GM18858 (cell line): ENCODE results near the gene PLVAP.

ENCODE experiments used
- ATAC-seq: cut with Tn5 transposase; IDR thresholded peaks from one replicate; pipeline ENCODE4 v1.9.1; 2021; ENCODE audit not compliant: unreplicated experiment

PLVAP gene

DNA sequence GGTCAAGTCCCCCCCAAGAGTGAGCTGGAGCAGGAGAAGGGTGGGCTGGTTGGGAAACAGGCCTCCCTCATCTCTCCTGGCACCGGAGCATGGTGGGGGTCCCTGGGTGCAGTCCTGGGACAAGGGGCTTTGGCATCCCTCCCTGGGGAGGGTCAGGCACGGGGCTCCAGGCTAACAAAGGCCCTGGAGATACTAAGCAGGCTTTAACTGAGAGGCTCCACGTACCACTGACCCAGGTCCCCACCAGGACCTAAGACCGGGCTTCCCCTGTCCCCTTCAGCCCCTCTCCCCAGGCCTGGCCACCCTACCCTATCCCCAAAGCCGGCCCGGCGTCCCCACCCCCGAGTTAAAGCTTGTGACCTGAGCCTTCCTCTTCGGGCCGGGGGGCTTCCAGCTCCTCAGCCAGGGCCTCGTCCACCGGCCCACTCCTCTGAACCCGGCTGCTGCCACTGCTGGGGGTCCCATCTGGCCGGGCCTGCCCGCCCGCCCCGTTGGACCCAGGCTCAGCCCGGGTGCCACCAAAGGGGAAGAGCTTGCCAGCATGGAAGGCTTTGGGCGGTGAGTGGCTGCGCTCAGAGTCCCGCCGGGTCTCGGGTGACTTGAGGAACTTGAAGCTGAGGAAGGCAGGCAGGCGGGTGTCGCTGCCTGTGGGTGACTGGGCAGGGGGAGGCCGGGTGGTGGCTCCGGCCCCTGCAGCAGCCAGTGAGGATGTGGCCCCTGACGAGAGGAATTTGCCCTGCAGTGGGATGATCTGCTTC, 52.6 kb downstream of the PLVAP start:
- ATAC-seq, result no peak

DNA sequence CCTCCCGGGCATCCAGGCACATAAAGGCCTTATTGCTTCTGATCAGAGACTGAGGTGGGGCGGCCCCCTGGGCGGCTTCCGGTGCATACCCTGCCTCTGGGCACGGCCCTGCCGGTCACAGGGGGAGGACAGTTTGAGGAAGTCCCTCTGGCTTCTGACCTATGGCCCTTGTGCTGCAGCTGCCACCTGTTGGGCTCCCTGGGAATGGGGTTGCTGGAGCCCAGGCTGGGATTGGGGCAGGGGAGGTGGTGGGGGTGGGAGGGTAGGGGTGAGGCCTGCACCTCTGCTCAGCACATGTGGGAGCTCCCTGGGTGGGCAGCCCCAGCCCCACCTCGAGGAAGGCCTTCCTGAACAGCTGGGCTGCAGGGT, 53.2 kb downstream of the PLVAP start:
- ATAC-seq, result no peak

DNA sequence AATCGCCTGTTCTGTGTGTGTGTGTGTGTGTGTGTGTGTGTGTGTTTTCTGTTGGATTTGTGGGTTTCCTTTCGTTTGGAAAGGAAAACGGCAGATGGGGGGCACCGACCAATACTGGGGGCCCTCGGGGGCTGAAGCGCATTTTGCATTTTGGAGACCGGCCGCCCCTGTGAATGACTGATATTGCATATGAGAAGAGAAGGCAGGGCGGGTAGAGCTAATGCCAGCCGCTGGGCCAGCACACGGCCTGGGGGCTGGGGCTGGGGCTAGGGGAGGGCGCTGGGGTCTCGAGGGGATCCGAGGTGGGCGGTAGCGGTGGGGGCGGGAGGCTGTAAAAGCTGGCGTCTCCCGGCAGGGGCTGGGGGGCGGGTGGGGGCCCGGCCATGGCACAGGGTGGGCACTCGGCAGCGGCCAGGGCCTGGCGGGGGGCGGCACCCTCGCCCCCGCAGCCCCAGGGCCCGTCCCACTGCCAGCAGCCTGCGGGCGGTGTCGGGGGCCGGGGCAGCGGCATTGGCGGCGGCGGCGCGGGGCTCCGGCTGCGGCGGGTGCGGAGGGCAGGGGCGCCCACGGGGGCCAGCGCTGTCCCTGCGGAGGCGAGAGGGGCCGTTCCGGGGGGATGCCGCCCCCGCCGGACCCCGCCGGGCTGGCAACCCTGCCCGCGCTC, 53.7 kb downstream of the PLVAP start:
- ATAC-seq, result no peak

DNA sequence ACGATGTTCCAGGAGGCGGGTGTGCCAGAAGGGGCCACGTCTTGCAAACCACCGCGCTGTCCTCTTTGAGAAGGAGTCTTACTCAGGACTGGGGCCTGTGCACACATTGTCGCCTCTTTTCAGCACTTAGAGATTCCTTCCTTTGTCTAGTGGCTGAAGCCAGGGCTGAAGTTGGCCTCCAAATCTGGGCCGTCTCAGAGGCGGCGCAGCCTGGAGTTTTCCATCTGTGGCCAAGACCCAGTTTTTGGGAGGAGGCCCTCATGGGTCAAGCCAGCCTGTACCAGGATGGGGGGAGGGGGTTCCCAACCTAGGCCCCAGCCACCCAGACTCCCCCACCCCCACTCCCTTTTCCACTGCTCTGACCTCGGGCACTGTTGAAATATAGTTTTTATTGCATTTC, 54.3 kb downstream of the PLVAP start:
- no peak for ATAC-seq

- no peak for ATAC-seq
Observed at GRCh38 chr19:17321655-17322489, 55.3 kb downstream of the PLVAP start.

DNA sequence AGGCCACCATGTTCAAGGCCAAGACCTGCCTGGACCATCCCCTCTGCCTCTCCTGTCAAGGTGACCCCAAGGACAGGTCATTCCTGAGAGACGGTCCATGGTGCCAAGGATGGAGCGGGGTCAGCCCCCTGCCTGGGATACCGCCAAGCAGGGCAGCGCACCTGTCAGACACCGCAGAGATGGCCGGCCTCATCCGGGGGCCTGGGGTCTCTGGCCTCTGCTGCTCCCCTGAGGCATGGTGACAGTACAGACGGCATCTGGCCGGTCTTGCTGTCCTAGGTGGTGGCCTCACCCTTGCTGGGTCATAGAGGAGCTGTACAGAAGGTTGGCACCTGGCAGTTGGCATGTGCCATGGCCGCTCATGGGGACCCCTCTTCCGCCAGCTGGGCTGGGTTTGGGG, 56.7 kb downstream of the PLVAP start:
- ATAC-seq, result no peak

DNA sequence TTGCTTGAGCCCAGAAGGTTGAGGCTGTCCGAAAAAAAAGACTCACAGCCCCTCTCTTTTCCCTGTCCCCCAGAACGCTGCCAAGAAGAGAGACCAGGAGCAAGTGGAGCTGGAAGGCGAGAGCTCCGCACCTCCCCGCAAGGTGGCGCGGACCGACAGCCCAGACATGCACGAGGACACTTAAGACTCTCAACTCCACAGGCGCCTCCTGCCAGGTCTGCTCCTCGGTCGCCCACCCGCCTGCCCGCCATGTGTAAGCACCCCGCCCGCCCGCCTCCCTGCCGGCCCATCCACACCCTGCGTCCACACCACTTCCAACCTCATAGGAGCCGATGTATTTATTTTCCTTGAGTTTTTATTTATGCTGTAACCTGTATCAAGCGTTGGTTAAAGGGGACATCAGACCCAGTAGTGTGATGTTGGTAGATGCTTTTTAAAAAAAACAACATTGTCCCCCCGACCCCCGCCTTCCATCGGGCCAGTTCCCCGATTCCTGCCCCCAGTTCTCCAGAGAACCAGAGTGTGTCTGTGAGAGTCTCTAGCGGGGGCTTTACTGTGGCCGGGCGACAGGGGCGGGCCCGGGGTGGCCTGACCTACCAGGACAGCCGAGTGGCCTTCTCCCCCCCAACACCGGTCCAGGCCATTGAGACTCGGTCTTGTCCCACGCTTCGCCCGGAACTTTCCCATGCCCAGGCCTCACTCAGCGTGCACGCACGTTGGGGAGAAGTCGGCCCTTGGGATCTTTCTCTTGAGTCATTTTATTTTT, 57.5 kb downstream of the PLVAP start:
- no peak for ATAC-seq

- ATAC-seq, result no peak
Observed at GRCh38 chr19:17318966-17319365, 58.2 kb downstream of the PLVAP start.

GRCh38 chr19:17314007-17314593, 63.0 kb downstream of the PLVAP start:
- ATAC-seq, result no peak

DNA sequence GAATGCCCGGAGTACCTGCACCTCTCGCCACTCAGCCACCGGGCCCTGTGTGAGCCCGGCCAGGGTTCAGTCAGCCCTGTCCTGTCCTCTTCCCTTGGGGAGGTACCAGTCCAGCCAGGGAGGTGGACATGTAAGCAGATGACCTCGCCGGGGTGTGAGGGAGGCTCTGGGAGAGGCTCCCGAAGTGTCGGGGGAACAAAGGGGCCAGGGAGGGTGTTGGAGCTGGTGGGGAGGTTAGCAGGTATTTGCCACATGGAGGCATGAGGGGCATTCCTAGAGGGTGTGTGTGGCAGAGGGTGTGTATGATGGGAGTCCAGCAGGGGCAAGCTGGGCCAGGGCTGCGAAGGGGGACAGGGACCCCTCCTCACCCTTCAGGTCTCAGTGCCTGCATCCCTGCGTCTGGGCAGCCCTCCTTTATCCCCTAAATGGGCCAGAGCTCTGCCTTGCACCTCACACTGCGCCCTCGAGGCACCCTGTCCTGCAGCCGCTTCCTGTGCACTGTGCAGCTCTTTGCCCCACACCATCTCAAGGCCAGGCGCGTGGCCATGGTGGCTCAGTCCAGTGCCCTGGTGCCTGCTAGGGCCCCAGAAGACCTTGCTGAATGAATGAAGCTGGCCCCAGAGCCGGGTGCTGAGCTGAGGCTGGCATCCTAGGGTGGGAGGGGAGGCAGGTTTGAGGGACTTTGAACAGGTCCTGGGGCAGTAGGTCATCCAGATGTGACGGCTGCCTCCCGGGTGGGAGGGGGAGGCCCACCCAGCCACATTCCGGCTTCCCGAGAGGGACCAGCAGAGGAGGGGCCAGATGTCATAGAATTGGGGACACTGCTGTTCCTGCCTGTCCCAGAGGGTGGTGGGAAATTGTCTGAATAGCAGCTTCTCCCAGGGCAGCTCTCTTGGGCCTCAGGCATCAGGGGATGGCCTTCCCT, 64.7 kb downstream of the PLVAP start:
- ATAC-seq, result no peak

- no peak for ATAC-seq
Observed at GRCh38 chr19:17311455-17312188, 65.5 kb downstream of the PLVAP start.

- ATAC-seq, result no peak
Observed at GRCh38 chr19:17309965-17310461, 67.1 kb downstream of the PLVAP start.

- ATAC-seq, result peak; percentile 37
Observed at GRCh38 chr19:17309198-17309964, 67.8 kb downstream of the PLVAP start, which contains the start of gene DDA1. TSS of gene DDA1 (plus strand) at chr19:17309563. CDS start at chr19:17309655, 92 bp downstream.

DNA sequence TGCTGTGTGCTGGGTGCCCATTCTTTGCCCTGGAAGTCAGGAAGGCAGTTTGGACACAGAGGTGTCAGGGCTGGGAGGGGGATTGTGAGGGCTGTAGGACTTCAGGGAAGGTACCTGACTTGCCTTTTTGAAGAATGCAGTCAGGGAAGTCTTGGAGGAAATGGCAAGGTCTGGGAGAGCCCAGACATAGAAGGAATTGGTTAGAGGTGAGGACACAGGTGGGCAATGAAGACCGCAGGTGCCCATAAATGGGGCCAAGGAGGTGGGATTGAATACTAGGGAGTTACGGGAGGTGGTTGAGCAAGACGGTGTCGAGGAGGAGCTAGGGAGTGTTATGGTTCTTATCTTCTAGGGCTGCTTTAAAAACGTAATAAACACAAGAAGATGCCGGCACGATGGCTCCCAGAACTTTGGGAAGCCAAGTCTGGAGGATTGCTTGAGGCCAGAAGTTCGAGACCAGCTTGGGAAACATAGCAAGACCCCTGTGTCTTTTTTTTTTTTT, 69.2 kb downstream of the PLVAP start:
- ATAC-seq, result no peak

GRCh38 chr19:17306285-17306714, 70.8 kb downstream of the PLVAP start:
- ATAC-seq, result no peak

DNA sequence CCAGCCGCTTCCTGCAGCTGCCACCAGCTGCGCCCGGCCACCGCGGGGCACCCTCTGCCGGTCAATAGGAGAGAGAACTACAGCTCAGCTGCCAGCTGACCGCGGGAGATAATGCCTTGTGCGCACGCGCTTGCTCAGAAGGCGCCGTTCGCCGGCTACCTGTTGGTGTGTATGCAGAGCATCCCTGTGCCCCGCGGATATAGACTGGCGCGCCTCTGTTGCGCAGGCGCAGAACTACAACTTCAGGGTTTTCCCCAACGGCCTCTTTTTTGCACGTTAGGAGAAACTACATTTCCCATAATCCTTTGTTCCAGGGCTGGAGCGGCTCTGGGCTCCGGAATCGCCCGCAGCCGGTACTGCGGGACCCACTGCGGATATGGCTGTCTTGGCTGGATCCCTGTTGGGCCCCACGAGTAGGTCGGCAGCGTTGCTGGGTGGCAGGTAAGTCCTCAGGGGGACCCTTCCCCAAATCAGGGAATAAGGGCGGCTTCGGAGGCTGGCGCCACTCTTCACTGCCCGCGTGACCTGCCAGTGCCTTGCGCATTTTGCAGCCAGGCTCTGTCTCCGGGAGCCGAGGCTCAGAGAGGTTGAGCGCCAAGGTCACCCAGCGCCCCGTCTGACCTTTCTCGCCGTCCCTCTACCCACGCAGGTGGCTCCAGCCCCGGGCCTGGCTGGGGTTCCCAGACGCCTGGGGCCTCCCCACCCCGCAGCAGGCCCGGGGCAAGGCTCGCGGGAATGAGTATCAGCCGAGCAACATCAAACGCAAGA, 71.4 kb downstream of the PLVAP start, which contains the start of gene MRPL34:
Gene MRPL34 (plus strand): TSS at position 356 of the 768 bp plus-strand sequence. CDS start 21 bp downstream, at position 377.
- peak; percentile 56 for ATAC-seq

- no peak for ATAC-seq
Observed at GRCh38 chr19:17305216-17305516, 72.0 kb downstream of the PLVAP start.
